AG10803 (cell line): ENCODE measurements around the gene SYTL1.

Experiments used
- DNase-seq: peaks from one replicate; pipeline ENCODE4 v3.0.0; 2010; ENCODE audit warnings: low read depth
- H3K4me3 ChIP-seq: 2 replicates; pipeline ENCODE4 v1.5.1; 2011; ENCODE audit warnings: mild to moderate bottlenecking, low read length, control low read depth
- TF ChIP-seq, protein P1 (sequence below): conservative IDR thresholded peaks from 2 replicates; pipeline ENCODE4 v1.5.1; 2011; ENCODE audit warnings: mild to moderate bottlenecking, low read length, control low read depth, inconsistent platforms

SYTL1 gene

DNA sequence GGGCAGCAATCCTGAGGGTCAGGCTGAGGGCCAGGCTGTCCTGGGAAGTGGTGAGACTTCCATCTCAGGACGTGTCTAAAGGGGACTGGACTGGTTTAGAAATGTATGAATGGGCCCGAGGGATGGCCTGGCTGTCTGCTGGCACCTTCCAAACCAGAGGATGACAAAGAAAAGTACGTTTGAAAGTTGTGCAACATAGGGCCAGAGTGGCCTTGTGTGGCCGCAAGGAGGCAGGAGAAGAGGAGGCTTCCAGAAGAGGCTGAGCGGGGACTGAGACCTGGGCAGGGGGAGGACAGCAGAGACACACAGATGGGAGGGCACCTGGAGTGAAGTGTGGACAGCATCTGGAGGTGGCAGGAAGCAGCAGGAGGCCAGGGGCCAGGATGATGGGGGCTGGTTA, 2.6 kb upstream of the SYTL1 start:
- H3K4me3 ChIP-seq = no peak overlapping the region
- DNase-seq = peak; percentile 10
- TF ChIP-seq, protein P1, sequence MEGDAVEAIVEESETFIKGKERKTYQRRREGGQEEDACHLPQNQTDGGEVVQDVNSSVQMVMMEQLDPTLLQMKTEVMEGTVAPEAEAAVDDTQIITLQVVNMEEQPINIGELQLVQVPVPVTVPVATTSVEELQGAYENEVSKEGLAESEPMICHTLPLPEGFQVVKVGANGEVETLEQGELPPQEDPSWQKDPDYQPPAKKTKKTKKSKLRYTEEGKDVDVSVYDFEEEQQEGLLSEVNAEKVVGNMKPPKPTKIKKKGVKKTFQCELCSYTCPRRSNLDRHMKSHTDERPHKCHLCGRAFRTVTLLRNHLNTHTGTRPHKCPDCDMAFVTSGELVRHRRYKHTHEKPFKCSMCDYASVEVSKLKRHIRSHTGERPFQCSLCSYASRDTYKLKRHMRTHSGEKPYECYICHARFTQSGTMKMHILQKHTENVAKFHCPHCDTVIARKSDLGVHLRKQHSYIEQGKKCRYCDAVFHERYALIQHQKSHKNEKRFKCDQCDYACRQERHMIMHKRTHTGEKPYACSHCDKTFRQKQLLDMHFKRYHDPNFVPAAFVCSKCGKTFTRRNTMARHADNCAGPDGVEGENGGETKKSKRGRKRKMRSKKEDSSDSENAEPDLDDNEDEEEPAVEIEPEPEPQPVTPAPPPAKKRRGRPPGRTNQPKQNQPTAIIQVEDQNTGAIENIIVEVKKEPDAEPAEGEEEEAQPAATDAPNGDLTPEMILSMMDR = no peak

- no peak for DNase-seq
- no peak overlapping the region for H3K4me3 ChIP-seq
- TF ChIP-seq, protein P1 = no peak
Observed at GRCh38 chr1:27342391-27342777, 562 bp downstream of the SYTL1 start.

GRCh38 chr1:27342778-27343638, 1.2 kb downstream of the SYTL1 start:
- H3K4me3 ChIP-seq = no peak overlapping the region
- TF ChIP-seq, protein P1 = no peak
- no peak for DNase-seq

DNA sequence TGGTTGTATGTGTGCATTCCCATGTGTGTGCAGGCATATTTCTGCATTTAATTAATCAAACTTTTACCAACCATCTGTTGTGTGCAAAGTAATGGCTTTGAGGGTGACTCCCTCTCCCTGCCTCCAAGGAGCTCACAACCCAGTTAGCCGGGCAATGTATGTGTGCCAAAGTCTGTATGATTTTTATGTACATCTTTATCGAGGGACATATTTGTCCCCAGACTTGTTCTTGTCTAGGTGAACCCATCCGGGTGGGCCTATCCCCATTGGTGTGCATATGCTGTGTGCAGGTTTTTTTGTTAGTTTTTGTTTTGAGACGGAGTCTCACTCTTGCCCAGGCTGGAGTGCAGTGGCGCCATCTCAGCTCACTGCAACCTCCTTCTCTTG, 1.8 kb downstream of the SYTL1 start:
- H3K4me3 ChIP-seq = no peak overlapping the region
- TF ChIP-seq, protein P1 = no peak

DNA sequence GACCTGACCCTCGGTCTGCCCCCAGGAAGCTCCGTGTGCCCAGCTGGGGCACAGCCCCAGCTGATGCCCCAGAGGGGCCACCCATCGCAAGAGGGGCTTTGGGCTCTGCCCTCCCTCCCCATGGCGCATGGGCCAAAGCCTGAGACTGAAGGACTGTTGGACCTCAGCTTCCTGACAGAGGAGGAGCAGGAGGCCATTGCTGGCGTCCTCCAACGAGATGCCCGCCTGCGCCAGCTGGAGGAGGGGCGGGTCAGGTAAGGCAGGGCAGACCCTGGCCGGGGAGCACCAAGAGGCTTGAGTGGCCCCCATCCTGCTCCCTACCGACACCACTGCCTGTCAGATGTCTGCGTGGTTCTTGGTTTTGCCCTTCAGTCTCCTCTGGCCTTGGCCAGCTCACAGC, 3.5 kb downstream of the SYTL1 start:
- TF ChIP-seq, protein P1 = no peak
- no peak for DNase-seq
- no peak overlapping the region for H3K4me3 ChIP-seq

More for the DNA sequence above, 1.8 kb downstream of the SYTL1 start:
- DNase-seq = peak; percentile 20

DNA sequence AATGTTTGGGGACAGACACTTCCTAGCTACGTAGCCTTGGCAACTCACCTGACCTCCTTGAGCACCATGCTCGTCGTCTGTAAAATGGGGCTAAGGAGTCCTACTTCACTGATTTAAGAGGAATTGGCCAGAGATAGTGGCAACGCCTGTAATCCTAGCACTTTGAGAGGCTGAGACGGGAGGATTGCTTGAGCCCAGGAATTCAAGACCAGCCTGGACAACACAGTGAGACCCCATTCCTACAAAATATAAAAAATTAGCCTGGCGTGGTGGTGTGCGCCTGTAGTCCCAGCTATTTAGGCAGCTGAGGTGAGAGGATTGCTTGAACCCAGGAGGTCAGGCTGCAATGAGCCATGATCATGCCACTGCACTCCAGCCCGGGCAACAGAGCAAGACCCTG, 4.5 kb downstream of the SYTL1 start:
- TF ChIP-seq, protein P1 = no peak
- no peak for DNase-seq
- H3K4me3 ChIP-seq = no peak overlapping the region

- H3K4me3 ChIP-seq = no peak overlapping the region
- TF ChIP-seq, protein P1 = no peak
- DNase-seq = no peak
Observed at GRCh38 chr1:27346991-27347624, 5.3 kb downstream of the SYTL1 start.
